Astrocyte (in vitro differentiated cells and primary cell): Measurements from ENCODE around the gene NT5C.
"Not testable (repeated sequence)": the region's sequence is repeated elsewhere in the genome, so short reads cannot be mapped to it uniquely, and the experiment has no call there.

ENCODE experiments used
- EZH2 ChIP-seq: IDR thresholded peaks from 2 replicates; pipeline ENCODE4 v1.6.1; 2012; ENCODE audit warnings: mild to moderate bottlenecking, low read length, inconsistent platforms; ENCODE audit not compliant: insufficient read depth
- TF ChIP-seq, protein P1 (sequence below): IDR thresholded peaks from 2 replicates; pipeline ENCODE4 v1.5.1; 2011; ENCODE audit warnings: low read depth, mild to moderate bottlenecking, inconsistent platforms, low read length, moderate library complexity; ENCODE audit not compliant: insufficient read depth

DNA sequence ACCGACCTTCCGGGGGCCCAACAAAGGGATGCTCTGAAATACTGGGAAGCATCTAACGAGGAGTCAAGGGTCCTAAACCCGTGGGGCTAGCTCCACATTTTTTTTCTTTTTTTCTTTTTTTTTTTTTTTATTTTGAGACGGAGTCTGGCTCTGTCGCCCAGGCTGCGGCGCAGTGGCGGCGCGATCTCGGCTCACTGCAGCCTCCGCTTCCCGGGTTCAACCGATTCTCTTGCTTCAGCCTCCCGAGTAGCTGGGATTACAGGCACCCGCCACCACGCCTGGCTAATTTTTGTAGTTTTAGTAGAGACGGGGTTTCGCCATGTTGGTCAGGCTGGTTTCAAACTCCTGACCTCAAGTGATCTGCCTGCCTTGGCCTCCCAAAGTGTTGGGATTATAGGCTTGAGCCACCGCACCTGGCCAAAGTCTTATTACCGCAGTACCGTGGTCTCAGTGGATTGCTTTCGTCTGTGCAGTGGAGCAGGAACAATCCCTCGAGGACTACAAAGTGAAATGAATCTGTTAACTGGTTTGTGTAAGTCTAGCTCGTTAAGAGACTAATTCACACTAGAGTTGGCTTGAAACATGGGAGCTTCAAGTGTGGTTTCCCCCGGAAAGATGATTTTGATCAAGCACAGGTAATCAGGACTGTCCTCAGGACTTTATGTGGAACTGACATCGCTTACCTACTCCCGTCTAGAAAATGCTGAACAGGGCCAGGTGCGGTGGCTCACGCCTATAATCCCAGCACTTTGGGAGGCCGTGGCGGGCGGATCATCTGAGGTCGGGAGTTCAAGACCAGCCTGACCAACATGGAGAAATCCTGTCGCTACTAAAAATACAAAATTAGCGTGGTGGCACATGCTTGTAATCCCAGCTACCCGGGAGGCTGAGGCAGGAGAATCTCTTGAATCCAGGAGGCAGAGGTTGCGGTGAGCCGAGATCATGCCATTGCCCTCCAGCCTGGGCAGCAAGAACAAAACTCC lies 767 bp upstream of the NT5C start:
- TF ChIP-seq, protein P1, sequence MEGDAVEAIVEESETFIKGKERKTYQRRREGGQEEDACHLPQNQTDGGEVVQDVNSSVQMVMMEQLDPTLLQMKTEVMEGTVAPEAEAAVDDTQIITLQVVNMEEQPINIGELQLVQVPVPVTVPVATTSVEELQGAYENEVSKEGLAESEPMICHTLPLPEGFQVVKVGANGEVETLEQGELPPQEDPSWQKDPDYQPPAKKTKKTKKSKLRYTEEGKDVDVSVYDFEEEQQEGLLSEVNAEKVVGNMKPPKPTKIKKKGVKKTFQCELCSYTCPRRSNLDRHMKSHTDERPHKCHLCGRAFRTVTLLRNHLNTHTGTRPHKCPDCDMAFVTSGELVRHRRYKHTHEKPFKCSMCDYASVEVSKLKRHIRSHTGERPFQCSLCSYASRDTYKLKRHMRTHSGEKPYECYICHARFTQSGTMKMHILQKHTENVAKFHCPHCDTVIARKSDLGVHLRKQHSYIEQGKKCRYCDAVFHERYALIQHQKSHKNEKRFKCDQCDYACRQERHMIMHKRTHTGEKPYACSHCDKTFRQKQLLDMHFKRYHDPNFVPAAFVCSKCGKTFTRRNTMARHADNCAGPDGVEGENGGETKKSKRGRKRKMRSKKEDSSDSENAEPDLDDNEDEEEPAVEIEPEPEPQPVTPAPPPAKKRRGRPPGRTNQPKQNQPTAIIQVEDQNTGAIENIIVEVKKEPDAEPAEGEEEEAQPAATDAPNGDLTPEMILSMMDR: not testable (repeated sequence)
- not testable (repeated sequence) for TF ChIP-seq EZH2
